Measurements from ENCODE around the gene EPHA6.

Gene EPHA6

DNA sequence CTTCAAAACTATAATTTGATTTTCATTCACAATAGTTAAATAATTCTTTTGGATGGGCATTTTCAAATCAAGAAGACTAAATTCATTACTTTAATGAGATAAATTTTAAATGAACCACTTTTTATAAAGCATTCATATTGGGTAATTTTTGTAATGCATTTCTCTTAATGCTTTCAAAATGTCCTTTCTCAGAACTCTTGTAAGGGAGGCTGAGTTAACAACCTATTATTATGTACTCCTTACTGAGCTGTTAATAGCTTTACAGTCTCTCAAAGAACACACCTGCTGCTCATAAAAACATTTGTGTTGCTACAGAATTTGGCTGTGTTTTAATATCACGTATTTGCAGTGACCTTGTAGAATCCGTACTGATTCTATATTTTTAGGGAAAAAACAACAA, 616.2 kb downstream of the EPHA6 start:
- no peaks in the 10 kb centered on the region for H3K9me3 ChIP-seq (ENCODE audit: insufficient read depth, low read length, severe bottlenecking)
- H3K4me2 ChIP-seq (ENCODE audit: insufficient read depth, low read length) = no peak overlapping the region
- H4K20me1 ChIP-seq (ENCODE audit: insufficient read depth, low read length) = no peaks in the 10 kb centered on the region
- no peak overlapping the region for H3K27ac ChIP-seq (ENCODE audit: low read length)
- H3K9ac ChIP-seq (ENCODE audit: low read depth, low read length) = no peak overlapping the region
- H3K36me3 ChIP-seq (ENCODE audit: insufficient read depth, low read length) = no peaks in the 10 kb centered on the region
- H3K79me2 ChIP-seq (ENCODE audit: insufficient read depth, low read length) = no peaks in the 10 kb centered on the region
- TF ChIP-seq, protein P1, sequence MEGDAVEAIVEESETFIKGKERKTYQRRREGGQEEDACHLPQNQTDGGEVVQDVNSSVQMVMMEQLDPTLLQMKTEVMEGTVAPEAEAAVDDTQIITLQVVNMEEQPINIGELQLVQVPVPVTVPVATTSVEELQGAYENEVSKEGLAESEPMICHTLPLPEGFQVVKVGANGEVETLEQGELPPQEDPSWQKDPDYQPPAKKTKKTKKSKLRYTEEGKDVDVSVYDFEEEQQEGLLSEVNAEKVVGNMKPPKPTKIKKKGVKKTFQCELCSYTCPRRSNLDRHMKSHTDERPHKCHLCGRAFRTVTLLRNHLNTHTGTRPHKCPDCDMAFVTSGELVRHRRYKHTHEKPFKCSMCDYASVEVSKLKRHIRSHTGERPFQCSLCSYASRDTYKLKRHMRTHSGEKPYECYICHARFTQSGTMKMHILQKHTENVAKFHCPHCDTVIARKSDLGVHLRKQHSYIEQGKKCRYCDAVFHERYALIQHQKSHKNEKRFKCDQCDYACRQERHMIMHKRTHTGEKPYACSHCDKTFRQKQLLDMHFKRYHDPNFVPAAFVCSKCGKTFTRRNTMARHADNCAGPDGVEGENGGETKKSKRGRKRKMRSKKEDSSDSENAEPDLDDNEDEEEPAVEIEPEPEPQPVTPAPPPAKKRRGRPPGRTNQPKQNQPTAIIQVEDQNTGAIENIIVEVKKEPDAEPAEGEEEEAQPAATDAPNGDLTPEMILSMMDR (IDR thresholded peaks at IDR 0.05; ENCODE audit: borderline replicate concordance, extremely low read depth, low read length, poor library complexity, severe bottlenecking) = no peak
- TF ChIP-seq EZH2 (IDR thresholded peaks at IDR 0.05; ENCODE audit: borderline replicate concordance, low read depth, low read length, severe bottlenecking) = no peak
- DNase-seq = no peak
- no peak for ATAC-seq (ENCODE audit: insufficient read depth, low read depth)
- no peak overlapping the region for H3K4me3 ChIP-seq (ENCODE audit: low read depth in 1 of 2, low read length in 2 of 2)
- no peaks in the 10 kb centered on the region for H3K4me1 ChIP-seq (ENCODE audit: insufficient read depth, low read length)
- H3K27me3 ChIP-seq (ENCODE audit: insufficient read depth, low read length, poor library complexity) = no peaks in the 10 kb centered on the region
- no peak overlapping the region for H2AFZ ChIP-seq (ENCODE audit: low read depth, low read length)

DNA sequence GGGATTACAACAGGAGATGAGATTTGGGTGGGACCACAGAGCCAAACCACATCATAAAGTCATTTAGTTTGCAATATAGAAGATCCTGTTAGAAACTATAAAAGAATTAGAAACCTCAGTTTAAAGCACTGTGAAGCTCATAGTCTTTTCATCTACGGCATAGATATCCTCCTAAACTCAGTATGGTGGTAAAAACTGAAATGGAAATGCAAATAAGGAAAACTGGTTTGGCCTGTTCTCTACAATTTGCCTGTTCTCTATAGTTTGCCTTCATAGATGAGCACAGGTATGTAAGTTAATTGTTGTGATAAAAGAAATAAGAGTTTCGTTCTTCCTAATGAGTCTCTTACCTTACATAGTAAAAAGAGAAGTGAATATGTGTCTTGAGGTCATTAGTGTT, 618.5 kb downstream of the EPHA6 start:
- no peak for DNase-seq
- H3K79me2 ChIP-seq (ENCODE audit: insufficient read depth, low read length) = no peaks in the 10 kb centered on the region
- no peak overlapping the region for H3K27ac ChIP-seq (ENCODE audit: low read length)
- no peak overlapping the region for H3K4me3 ChIP-seq (ENCODE audit: low read depth in 1 of 2, low read length in 2 of 2)
- no peaks in the 10 kb centered on the region for H3K36me3 ChIP-seq (ENCODE audit: insufficient read depth, low read length)
- no peaks in the 10 kb centered on the region for H3K27me3 ChIP-seq (ENCODE audit: insufficient read depth, low read length, poor library complexity)
- H3K9ac ChIP-seq (ENCODE audit: low read depth, low read length) = no peak overlapping the region
- TF ChIP-seq, protein P1 (IDR thresholded peaks at IDR 0.05; ENCODE audit: borderline replicate concordance, extremely low read depth, low read length, poor library complexity, severe bottlenecking) = no peak
- TF ChIP-seq EZH2 (IDR thresholded peaks at IDR 0.05; ENCODE audit: borderline replicate concordance, low read depth, low read length, severe bottlenecking) = no peak
- H4K20me1 ChIP-seq (ENCODE audit: insufficient read depth, low read length) = no peaks in the 10 kb centered on the region
- no peak for ATAC-seq (ENCODE audit: insufficient read depth, low read depth)
- H3K9me3 ChIP-seq (ENCODE audit: insufficient read depth, low read length, severe bottlenecking) = no peaks in the 10 kb centered on the region
- H3K4me2 ChIP-seq (ENCODE audit: insufficient read depth, low read length) = no peak overlapping the region
- H3K4me1 ChIP-seq (ENCODE audit: insufficient read depth, low read length) = no peaks in the 10 kb centered on the region
- no peak overlapping the region for H2AFZ ChIP-seq (ENCODE audit: low read depth, low read length)

DNA sequence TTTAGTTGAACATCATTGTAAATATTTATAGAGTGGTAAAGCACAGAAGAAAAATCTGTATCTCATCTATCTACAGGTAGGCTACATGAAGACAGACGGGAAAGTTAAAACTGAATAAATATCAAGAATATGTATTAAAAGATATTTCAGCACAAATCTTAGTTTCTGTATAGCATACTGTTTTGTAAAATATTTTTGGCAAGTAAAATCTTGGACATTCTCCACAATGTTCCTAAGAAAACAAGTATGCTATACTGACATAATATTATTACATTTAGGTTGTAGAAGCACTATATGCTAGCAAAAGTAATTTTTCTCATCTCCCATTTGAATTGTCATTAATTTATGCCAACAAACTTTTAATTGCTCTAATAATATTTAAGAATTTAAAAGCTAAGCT, 623.7 kb downstream of the EPHA6 start:
- DNase-seq (no peak), ATAC-seq (ENCODE audit: insufficient read depth, low read depth) (no peak)
- no peaks in the 10 kb centered on the region for H3K27me3 ChIP-seq (ENCODE audit: insufficient read depth, low read length, poor library complexity)
- H3K9me3 ChIP-seq (ENCODE audit: insufficient read depth, low read length, severe bottlenecking) = no peaks in the 10 kb centered on the region
- H3K4me2 ChIP-seq (ENCODE audit: insufficient read depth, low read length) = no peak overlapping the region
- no peaks in the 10 kb centered on the region for H3K36me3 ChIP-seq (ENCODE audit: insufficient read depth, low read length)
- no peak overlapping the region for H3K9ac ChIP-seq (ENCODE audit: low read depth, low read length)
- TF ChIP-seq EZH2 (IDR thresholded peaks at IDR 0.05; ENCODE audit: borderline replicate concordance, low read depth, low read length, severe bottlenecking) = no peak
- TF ChIP-seq, protein P1 (IDR thresholded peaks at IDR 0.05; ENCODE audit: borderline replicate concordance, extremely low read depth, low read length, poor library complexity, severe bottlenecking) = no peak
- H2AFZ ChIP-seq (ENCODE audit: low read depth, low read length) = no peak overlapping the region
- H3K4me3 ChIP-seq (ENCODE audit: low read depth in 1 of 2, low read length in 2 of 2) = no peak overlapping the region
- H3K79me2 ChIP-seq (ENCODE audit: insufficient read depth, low read length) = no peaks in the 10 kb centered on the region
- no peaks in the 10 kb centered on the region for H4K20me1 ChIP-seq (ENCODE audit: insufficient read depth, low read length)
- H3K4me1 ChIP-seq (ENCODE audit: insufficient read depth, low read length) = no peaks in the 10 kb centered on the region
- H3K27ac ChIP-seq (ENCODE audit: low read length) = no peak overlapping the region

DNA sequence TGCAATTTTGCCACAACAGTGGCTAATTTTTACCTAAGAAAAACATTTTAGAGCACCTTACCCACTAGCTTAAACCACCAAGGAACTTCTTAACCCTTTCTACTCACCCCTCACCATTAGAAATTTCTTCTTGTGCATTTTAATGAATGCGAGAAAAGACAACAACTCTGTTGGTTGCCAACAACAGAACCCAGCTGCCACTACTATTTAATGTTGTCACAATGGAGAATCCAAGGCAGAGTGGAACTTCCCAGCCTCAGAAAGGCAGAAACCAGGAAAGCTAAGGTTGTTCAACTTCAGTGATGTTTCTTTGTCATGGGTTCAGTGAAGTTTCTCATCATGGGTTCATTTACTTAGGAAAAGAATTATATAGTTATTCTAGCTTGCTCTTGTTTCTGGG, 625.0 kb downstream of the EPHA6 start:
- Histone ChIP-seq H3K79me2 (ENCODE audit: insufficient read depth, low read length) (no peaks in the 10 kb centered on the region), H2AFZ (ENCODE audit: low read depth, low read length) (no peak overlapping the region), H3K4me3 (ENCODE audit: low read depth in 1 of 2, low read length in 2 of 2) (no peak overlapping the region), H3K4me2 (ENCODE audit: insufficient read depth, low read length) (no peak overlapping the region), H3K27ac (ENCODE audit: low read length) (no peak overlapping the region), H3K4me1 (ENCODE audit: insufficient read depth, low read length) (no peaks in the 10 kb centered on the region), H3K9me3 (ENCODE audit: insufficient read depth, low read length, severe bottlenecking) (no peaks in the 10 kb centered on the region), H4K20me1 (ENCODE audit: insufficient read depth, low read length) (no peaks in the 10 kb centered on the region), H3K27me3 (ENCODE audit: insufficient read depth, low read length, poor library complexity) (no peaks in the 10 kb centered on the region), H3K36me3 (ENCODE audit: insufficient read depth, low read length) (no peaks in the 10 kb centered on the region), H3K9ac (ENCODE audit: low read depth, low read length) (no peak overlapping the region)
- ATAC-seq (ENCODE audit: insufficient read depth, low read depth) (no peak), DNase-seq (no peak)
- TF ChIP-seq EZH2 (IDR thresholded peaks at IDR 0.05; ENCODE audit: borderline replicate concordance, low read depth, low read length, severe bottlenecking) = no peak
- TF ChIP-seq, protein P1 (IDR thresholded peaks at IDR 0.05; ENCODE audit: borderline replicate concordance, extremely low read depth, low read length, poor library complexity, severe bottlenecking) = no peak

Measured in DND-41 (cell line).